Measurements from ENCODE around the gene ZNF823. TPM values are rescaled to one million over a fixed set of nuclear protein-coding genes. Genes with fewer than 3 reads are reported as not detected.

The ZNF823 gene
- total and polyA plus RNA-seq, 9 of the 15 experiments (the other 6 are each of a cell fraction or from before 2014, with no cell fraction given), result 4.0 to 13.4 (median 6.1) TPM

GRCh38 chr19:11708457-11708856 lies 30.3 kb downstream of the ZNF823 start:
- CTCF ChIA-PET (ENCODE audit: low intra/inter-chr PET ratio), result no interaction called here
- no peak for TF ChIP-seq ZFP1 (CRISPR knock-in tag; IDR thresholded peaks at IDR 0.05)
- no peak for TF ChIP-seq NCOA2 (IDR thresholded peaks at IDR 0.05; ENCODE audit: partially characterized antibody in 2 of 2)
- no peak for TF ChIP-seq MYNN (IDR thresholded peaks at IDR 0.05)
- no peak for TF ChIP-seq MYNN (CRISPR knock-in tag; IDR thresholded peaks at IDR 0.05)
- TF ChIP-seq SAP30 (IDR thresholded peaks at IDR 0.05; ENCODE audit: borderline replicate concordance, insufficient read depth, low read depth, low read length, poor library complexity, severe bottlenecking), result no peak
- TF ChIP-seq HDAC6 (IDR thresholded peaks at IDR 0.05; ENCODE audit: low read depth, low read length), result no peak
- no peak for TF ChIP-seq MITF (IDR thresholded peaks at IDR 0.05)
- no peak for TF ChIP-seq ADNP (tag; IDR thresholded peaks at IDR 0.05)
- no peak for TF ChIP-seq CREB5 (CRISPR knock-in tag; IDR thresholded peaks at IDR 0.05)
- TF ChIP-seq MLLT1 (IDR thresholded peaks at IDR 0.05), result no peak
- WGBS (ENCODE audit: insufficient coverage, low coverage, missing lambda C conversion rate), result 13% methylated on average over 3 of the region's 3 CpGs
- intact Hi-C loops (cut with micrococcal nuclease) (no loop called here), in situ Hi-C loops (cut with MboI) (no loop called here)
- Histone ChIP-seq H3K9me1 (ENCODE audit: control insufficient read depth, insufficient read depth, low read length) (no peaks in the 10 kb centered on the region), H2AFZ (ENCODE audit: low read depth, low read length) (no peak overlapping the region), H3K4me2 (ENCODE audit: insufficient read depth, low read length) (no peak overlapping the region), H3K36me3 (ENCODE audit: control insufficient read depth, insufficient read depth, low read length) (no peaks in the 10 kb centered on the region), H3K4me3 (no peak overlapping the region), H3K9ac (ENCODE audit: insufficient read depth in 1 of 2, low read depth in 2 of 2, low read length in 2 of 2) (no peak overlapping the region), H4K20me1 (replicated peaks; ENCODE audit: control insufficient read depth, insufficient read depth, low read length) (no peaks in the 10 kb centered on the region), H3K9me3 (replicated peaks; ENCODE audit: control insufficient read depth, insufficient read depth, low read depth, low read length) (no peaks in the 10 kb centered on the region), H3K27ac (ENCODE audit: extremely low read depth, low read depth, low read length) (no peak overlapping the region), H3K4me1 (replicated peaks in 1 of 2; ENCODE audit: control insufficient read depth in 2 of 2, insufficient read depth in 2 of 2, low read length in 2 of 2) (peaks cover 7% of the 10 kb centered on the region in 2 experiments; a peak in 3 of 5 replicates), H3K27me3 (ENCODE audit: control insufficient read depth in 2 of 2, insufficient read depth in 2 of 2, low read length in 2 of 2) (peaks cover 0 to 10% of the 10 kb centered on the region in 2 experiments; a peak in 2 of 5 replicates), H3K79me2 (ENCODE audit: control insufficient read depth, insufficient read depth, low read length) (no peaks in the 10 kb centered on the region)
- DNase-seq (ENCODE audit: extremely low read depth in 1 of 4, low spot score in 3 of 4) (no peak), FAIRE-seq (no peak), ATAC-seq (no peak; the same call in 2 of the 3 replicates)
- BruUV-seq (replicated peaks), result no TSS peak
- POLR2A ChIA-PET, result interaction anchor here (0.6 to 1.9 kb wide), 5 partner anchors 8 to 1444 kb away, joined by 3 to 6 read pairs (median 4); no protein-coding TSS in a partner anchor

All from K562 (cell line).